CD14-positive monocyte (primary cell): ENCODE measurements around the gene SLC66A2. TPM values are rescaled to one million over a fixed set of nuclear protein-coding genes. Genes with fewer than 3 reads are reported as not detected.

Source experiments
- DNase-seq, 3 donors: peaks; one replicate each; pipeline ENCODE4 v3.0.0-alpha.2; 2011 to 2022
- H2AFZ ChIP-seq: 2 replicates; pipeline ENCODE4 v1.6.0; 2012; ENCODE audit warnings: mild to moderate bottlenecking, low read depth, low read length, inconsistent platforms; ENCODE audit not compliant: insufficient read depth, poor library complexity, severe bottlenecking
- H3K27ac ChIP-seq, 2 donors: 1 replicate in 1 of 2; 2 replicates in 1 of 2; pipeline ENCODE4 v1.5.1; 2012 to 2013; ENCODE audit warnings: low read length in 2 of 2, control low read depth in 1 of 2, inconsistent platforms in 1 of 2, low read depth in 1 of 2, mild to moderate bottlenecking in 1 of 2
- H3K27me3 ChIP-seq, 2 donors: one replicate each; pipeline versions ENCODE4 v1.6.0 to v1.6.1; 2011 to 2013; ENCODE audit warnings: low read length in 2 of 2; ENCODE audit not compliant: control insufficient read depth in 2 of 2, insufficient read depth in 2 of 2
- H3K36me3 ChIP-seq, 2 donors: replicated peaks in 1 of 2; 1 replicate in 1 of 2; 2 replicates in 1 of 2; pipeline versions ENCODE4 v1.5.1 to v1.6.1; 2012 to 2013; ENCODE audit warnings: low read length in 2 of 2, control low read depth in 1 of 2, inconsistent platforms in 1 of 2, mild to moderate bottlenecking in 1 of 2; ENCODE audit not compliant: insufficient read depth in 2 of 2, control insufficient read depth in 1 of 2
- H3K4me1 ChIP-seq, 2 donors: 1 replicate in 1 of 2; 2 replicates in 1 of 2; pipeline versions ENCODE4 v1.5.1 to v1.6.1; 2012 to 2013; ENCODE audit warnings: low read length in 2 of 2, control low read depth in 1 of 2, inconsistent platforms in 1 of 2, mild to moderate bottlenecking in 1 of 2, moderate library complexity in 1 of 2; ENCODE audit not compliant: insufficient read depth in 2 of 2, control insufficient read depth in 1 of 2
- H3K4me2 ChIP-seq: replicated peaks from 2 replicates; pipeline ENCODE3; 2012; ENCODE audit warnings: low read length, moderate library complexity, mild to moderate bottlenecking; ENCODE audit not compliant: poor library complexity, severe bottlenecking; ENCODE audit errors: extremely low read depth
- H3K4me3 ChIP-seq, 3 experiments: fragments of 200-600 bp in 1 of 3; sonication (generic) in 1 of 3; replicated peaks in 1 of 3; 1 replicate in 2 of 3; 2 replicates in 1 of 3; pipeline ENCODE4 v1.5.1; 2011 to 2013; ENCODE audit warnings: low read length in 3 of 3, mild to moderate bottlenecking in 3 of 3, control low read depth in 2 of 3, low read depth in 2 of 3, inconsistent platforms in 1 of 3, moderate library complexity in 1 of 3
- H3K79me2 ChIP-seq: 2 replicates; pipeline ENCODE4 v1.6.0; 2012; ENCODE audit warnings: mild to moderate bottlenecking, control low read depth, inconsistent platforms, low read length, moderate library complexity; ENCODE audit not compliant: insufficient read depth
- H3K9ac ChIP-seq: 2 replicates; pipeline ENCODE4 v1.6.0; 2017; ENCODE audit warnings: low read length, mild to moderate bottlenecking; ENCODE audit not compliant: insufficient read depth, poor library complexity, severe bottlenecking
- H3K9me3 ChIP-seq, 2 donors: replicated peaks in 1 of 2; 1 replicate in 1 of 2; 2 replicates in 1 of 2; pipeline versions ENCODE4 v1.5.1 to v1.6.1; 2012 to 2013; ENCODE audit warnings: low read length in 2 of 2, control low read depth in 1 of 2; ENCODE audit not compliant: control insufficient read depth in 1 of 2, insufficient read depth in 1 of 2
- H4K20me1 ChIP-seq: 2 replicates; pipeline ENCODE4 v1.6.0; 2012; ENCODE audit warnings: mild to moderate bottlenecking, low read length, control low read depth, moderate library complexity; ENCODE audit not compliant: insufficient read depth
- H3K27ac Mint-ChIP-seq, 7 donors: one replicate each; pipeline ENCODE4 v1.8.0; 2020; ENCODE audit warnings: mild to moderate bottlenecking in 7 of 7, mixed read lengths in 7 of 7, moderate library complexity in 6 of 7, inconsistent platforms in 2 of 7
- H3K27me3 Mint-ChIP-seq, 3 donors: one replicate each; pipeline ENCODE4 v1.8.0; 2021 to 2022; ENCODE audit warnings: low read depth in 3 of 3, mild to moderate bottlenecking in 3 of 3, mixed read lengths in 3 of 3, moderate library complexity in 3 of 3, inconsistent platforms in 1 of 3
- H3K36me3 Mint-ChIP-seq, 2 donors: one replicate each; pipeline ENCODE4 v1.8.0; 2020; ENCODE audit warnings: mixed read lengths in 2 of 2, inconsistent platforms in 1 of 2, mild to moderate bottlenecking in 1 of 2
- H3K4me1 Mint-ChIP-seq: one replicate; pipeline ENCODE4 v1.8.0; 2020; ENCODE audit warnings: mild to moderate bottlenecking, mixed read lengths
- H3K4me3 Mint-ChIP-seq, 2 donors: one replicate each; pipeline ENCODE4 v1.8.0; 2020; ENCODE audit warnings: mild to moderate bottlenecking in 2 of 2, mixed read lengths in 2 of 2, moderate library complexity in 1 of 2
- H3K9me3 Mint-ChIP-seq, 7 donors: one replicate each; pipeline ENCODE4 v1.8.0; 2020 to 2022; ENCODE audit warnings: mixed read lengths in 7 of 7, mild to moderate bottlenecking in 6 of 7, moderate library complexity in 6 of 7, inconsistent platforms in 2 of 7
- WGBS: methylation state at CpG from one replicate; pipeline ENCODE4 v1.1.5; 2013; ENCODE audit warnings: missing lambda C conversion rate; ENCODE audit not compliant: insufficient coverage; 5-methylcytosine and 5-hydroxymethylcytosine counted together
- intact Hi-C, 2 donors: fragments of 100-400 bp; cut with micrococcal nuclease; formaldehyde crosslinking; loops; one replicate each; pipeline versions ENCODE4 v1.15.0 to v1.15.1; 2023
- polyA plus RNA-seq, 3 donors: library from polyadenylated mRNA; depleted of rRNA in 1 of 3; unstranded in 2 of 3; stranded (reverse) in 1 of 3; fragments of 300-500 nt in 2 of 3; fragments of >200 nt in 1 of 3; fragmentation: Illumina TruSeq in 2 of 3; gene quantifications; 1 replicate in 2 of 3; 2 replicates in 1 of 3; pipeline ENCODE4 v1.2.3, GENCODE V29; 2012 to 2021
- TF ChIP-seq, protein P1 (sequence below): fragments of 200-600 bp; IDR thresholded peaks from one replicate; pipeline ENCODE4 v1.8.0; 2022; ENCODE audit warnings: antibody characterized with exemption, mild to moderate bottlenecking

SLC66A2 gene
- polyA plus RNA-seq, 3 donors = 26.8 to 42.6 (median 33.8) TPM

DNA sequence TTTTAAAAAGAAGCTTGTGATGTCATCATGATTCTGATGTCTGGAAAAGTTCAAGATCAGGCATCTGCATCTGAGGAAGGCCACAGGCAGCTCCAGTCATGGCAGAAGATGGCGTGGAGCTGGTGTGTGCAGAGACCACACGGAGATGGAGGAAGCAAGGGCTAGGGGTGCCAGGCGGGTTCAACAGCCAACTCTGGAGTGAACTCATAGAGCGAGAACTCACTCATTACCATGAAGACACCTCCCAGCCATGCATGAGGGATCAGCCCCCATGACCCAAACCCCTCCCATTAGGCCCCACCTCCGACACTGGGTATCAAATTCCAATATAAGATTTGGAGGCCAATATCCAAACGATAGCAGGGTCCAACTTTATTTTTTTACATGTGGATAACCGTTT, 92.1 kb downstream of the SLC66A2 start:
- Histone ChIP-seq H3K9me3 (peaks cover 15 to 18% of the 10 kb centered on the region in 2 donors), H3K4me2 (no peak overlapping the region), H3K27ac (no peak overlapping the region), H3K27me3 (no peaks in the 10 kb centered on the region), H3K9ac (no peak overlapping the region), H3K79me2 (no peaks in the 10 kb centered on the region), H2AFZ (no peak overlapping the region), H3K4me1 (peaks cover 0 to 9% of the 10 kb centered on the region in 2 donors), H3K4me3 (no peak overlapping the region), H3K36me3 (no peaks in the 10 kb centered on the region), H4K20me1 (no peaks in the 10 kb centered on the region)
- H3K4me1 Mint-ChIP-seq = peaks cover 10% of the 10 kb centered on the region
- 100% methylated on average over 1 of the region's 7 CpGs for WGBS
- peaks cover 15 to 25% (median 22%) of the 10 kb centered on the region in 7 donors for H3K9me3 Mint-ChIP-seq
- H3K36me3 Mint-ChIP-seq = no peaks in the 10 kb centered on the region
- no peak overlapping the region for H3K4me3 Mint-ChIP-seq
- TF ChIP-seq, protein P1, sequence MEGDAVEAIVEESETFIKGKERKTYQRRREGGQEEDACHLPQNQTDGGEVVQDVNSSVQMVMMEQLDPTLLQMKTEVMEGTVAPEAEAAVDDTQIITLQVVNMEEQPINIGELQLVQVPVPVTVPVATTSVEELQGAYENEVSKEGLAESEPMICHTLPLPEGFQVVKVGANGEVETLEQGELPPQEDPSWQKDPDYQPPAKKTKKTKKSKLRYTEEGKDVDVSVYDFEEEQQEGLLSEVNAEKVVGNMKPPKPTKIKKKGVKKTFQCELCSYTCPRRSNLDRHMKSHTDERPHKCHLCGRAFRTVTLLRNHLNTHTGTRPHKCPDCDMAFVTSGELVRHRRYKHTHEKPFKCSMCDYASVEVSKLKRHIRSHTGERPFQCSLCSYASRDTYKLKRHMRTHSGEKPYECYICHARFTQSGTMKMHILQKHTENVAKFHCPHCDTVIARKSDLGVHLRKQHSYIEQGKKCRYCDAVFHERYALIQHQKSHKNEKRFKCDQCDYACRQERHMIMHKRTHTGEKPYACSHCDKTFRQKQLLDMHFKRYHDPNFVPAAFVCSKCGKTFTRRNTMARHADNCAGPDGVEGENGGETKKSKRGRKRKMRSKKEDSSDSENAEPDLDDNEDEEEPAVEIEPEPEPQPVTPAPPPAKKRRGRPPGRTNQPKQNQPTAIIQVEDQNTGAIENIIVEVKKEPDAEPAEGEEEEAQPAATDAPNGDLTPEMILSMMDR = no peak
- intact Hi-C loops = no loop called here
- DNase-seq = no peak
- no peak overlapping the region for H3K27ac Mint-ChIP-seq
- H3K27me3 Mint-ChIP-seq = peaks cover 0 to 4% (median 0%) of the 10 kb centered on the region in 3 donors

DNA sequence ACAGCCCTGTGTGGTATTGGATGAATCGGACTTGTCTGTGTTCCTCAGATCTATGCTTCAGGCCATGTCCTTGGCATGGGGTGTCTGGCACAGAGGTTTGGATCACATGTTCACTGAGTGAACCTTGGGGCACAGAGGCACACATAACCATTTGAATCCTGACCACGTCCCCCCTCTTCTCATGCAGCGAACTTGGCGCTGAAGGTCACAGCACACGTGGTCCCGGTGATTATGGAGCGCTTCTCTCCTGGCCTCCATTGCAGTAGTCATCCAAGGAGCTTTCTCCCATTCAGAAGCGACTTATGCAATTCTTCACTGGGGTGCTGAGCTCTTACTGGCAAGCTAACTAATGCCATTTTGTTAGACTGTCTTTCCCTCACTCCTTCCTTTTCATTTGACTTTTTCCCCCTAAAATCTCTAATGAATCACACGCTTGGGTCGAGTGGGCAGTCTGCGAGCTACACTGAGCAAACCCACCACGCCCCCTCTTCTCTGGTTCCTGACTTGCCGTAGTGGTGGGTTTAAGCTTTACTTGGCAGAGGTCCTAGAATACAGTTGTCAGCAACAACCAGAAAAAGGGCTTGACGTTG, 94.3 kb downstream of the SLC66A2 start:
- intact Hi-C loops = no loop called here
- Histone ChIP-seq H3K4me1 (peaks cover 0 to 9% of the 10 kb centered on the region in 2 donors), H3K4me2 (no peak overlapping the region), H3K9me3 (peaks cover 1 to 5% of the 10 kb centered on the region in 2 donors), H3K79me2 (no peaks in the 10 kb centered on the region), H3K4me3 (no peak overlapping the region), H3K9ac (no peak overlapping the region), H3K27me3 (no peaks in the 10 kb centered on the region), H3K27ac (no peak overlapping the region), H3K36me3 (no peaks in the 10 kb centered on the region), H4K20me1 (no peaks in the 10 kb centered on the region), H2AFZ (no peak overlapping the region)
- Mint-ChIP-seq H3K4me1 (peaks cover 10% of the 10 kb centered on the region), H3K36me3 (no peaks in the 10 kb centered on the region), H3K27ac (no peak overlapping the region), H3K27me3 (peaks cover 0 to 4% (median 0%) of the 10 kb centered on the region in 3 donors), H3K9me3 (peaks cover 6 to 16% (median 12%) of the 10 kb centered on the region in 7 donors), H3K4me3 (no peak overlapping the region)
- DNase-seq = no peak
- WGBS = 90% methylated on average over 12 of the region's 14 CpGs
- TF ChIP-seq, protein P1 = no peak
